NT2/D1 (cell line): ENCODE data around the gene ARL6IP4.

Experiments
- SUZ12 ChIP-seq: IDR thresholded peaks from 2 replicates; pipeline ENCODE4 v1.6.1; 2011; ENCODE audit not compliant: insufficient read length, insufficient read depth; ENCODE audit errors: extremely low read depth
- YY1 ChIP-seq: IDR thresholded peaks from 2 replicates; pipeline ENCODE4 v1.6.1; 2011; ENCODE audit not compliant: insufficient read length, insufficient read depth
- ZNF274 ChIP-seq: IDR thresholded peaks from 2 replicates; pipeline ENCODE4 v1.6.1; 2011; ENCODE audit warnings: mild to moderate bottlenecking, low read depth, low read length

GRCh38 chr12:122997343-122998250 is 17.1 kb downstream of the ARL6IP4 start:
- TF ChIP-seq SUZ12 (no peak), ZNF274 (no peak), YY1 (no peak)
